Common myeloid progenitor, CD34-positive (primary cell): ENCODE measurements around the gene SPA17.

Experiments
- CTCF ChIA-PET: fragments of 350-600 bp; sonication (Branson Sonifier 250); formaldehyde crosslinking; loops from one replicate; lab custom pipeline; 2021; ENCODE audit warnings: antibody characterized with exemption; lab: Charles Lee
- POLR2A ChIA-PET: fragments of 350-600 bp; sonication (Branson Sonifier 250); formaldehyde crosslinking; loops from one replicate; lab custom pipeline; 2021; ENCODE audit warnings: antibody characterized with exemption; lab: Charles Lee
- DNase-seq, 3 donors: peaks; one replicate each; pipeline versions ENCODE4 v3.0.0 to v3.0.0-alpha.2; 2013
- H3K27ac ChIP-seq, 2 experiments: 1 replicate in 1 of 2; 2 replicates in 1 of 2; pipeline ENCODE4 v1.7.0; 2013; ENCODE audit warnings: inconsistent platforms in 2 of 2, low read length in 2 of 2, mild to moderate bottlenecking in 2 of 2, low read depth in 1 of 2, moderate library complexity in 1 of 2; ENCODE audit not compliant: severe bottlenecking in 2 of 2, insufficient read depth in 1 of 2, poor library complexity in 1 of 2
- H3K27me3 ChIP-seq, 5 experiments: replicated peaks in 2 of 5; 1 replicate in 3 of 5; 2 replicates in 2 of 5; pipeline versions ENCODE4 v1.6.1 to v1.7.0; 2013; ENCODE audit warnings: low read length in 4 of 5, mild to moderate bottlenecking in 2 of 5, moderate library complexity in 2 of 5, inconsistent platforms in 1 of 5; ENCODE audit not compliant: insufficient read depth in 5 of 5, control insufficient read depth in 4 of 5
- H3K36me3 ChIP-seq, 4 experiments: 1 replicate in 2 of 4; 2 replicates in 2 of 4; pipeline versions ENCODE4 v1.6.1 to v1.7.0; 2013; ENCODE audit warnings: low read length in 3 of 4, control low read depth in 1 of 4, mild to moderate bottlenecking in 1 of 4; ENCODE audit not compliant: control insufficient read depth in 4 of 4, insufficient read depth in 4 of 4
- H3K4me1 ChIP-seq, 4 experiments: 1 replicate in 3 of 4; 2 replicates in 1 of 4; pipeline versions ENCODE4 v1.6.1 to v1.7.1; 2013; ENCODE audit warnings: low read length in 3 of 4, mild to moderate bottlenecking in 3 of 4, control low read depth in 1 of 4, inconsistent platforms in 1 of 4, moderate library complexity in 1 of 4; ENCODE audit not compliant: control insufficient read depth in 4 of 4, insufficient read depth in 4 of 4; ENCODE audit errors: control extremely low read depth in 1 of 4
- H3K4me3 ChIP-seq, 7 experiments: 1 replicate in 4 of 7; 2 replicates in 3 of 7; pipeline versions ENCODE4 v1.5.1 to v1.7.0; 2013; ENCODE audit warnings: mild to moderate bottlenecking in 7 of 7, low read length in 6 of 7, moderate library complexity in 6 of 7, inconsistent platforms in 2 of 7, low read depth in 2 of 7, control low read depth in 1 of 7; ENCODE audit not compliant: insufficient read depth in 4 of 7, control insufficient read depth in 1 of 7; ENCODE audit errors: extremely low read depth in 1 of 7
- H3K9me3 ChIP-seq, 5 experiments: 1 replicate in 4 of 5; 2 replicates in 1 of 5; pipeline versions ENCODE4 v1.6.1 to v1.7.1; 2013; ENCODE audit warnings: low read length in 4 of 5, mild to moderate bottlenecking in 2 of 5, inconsistent platforms in 1 of 5, low read depth in 1 of 5, moderate library complexity in 1 of 5; ENCODE audit not compliant: control insufficient read depth in 4 of 5, insufficient read depth in 2 of 5; ENCODE audit errors: control extremely low read depth in 1 of 5
- WGBS: methylation state at CpG from one replicate; pipeline ENCODE4 v1.1.5; 2013; ENCODE audit not compliant: insufficient coverage; 5-methylcytosine and 5-hydroxymethylcytosine counted together

Gene SPA17

DNA sequence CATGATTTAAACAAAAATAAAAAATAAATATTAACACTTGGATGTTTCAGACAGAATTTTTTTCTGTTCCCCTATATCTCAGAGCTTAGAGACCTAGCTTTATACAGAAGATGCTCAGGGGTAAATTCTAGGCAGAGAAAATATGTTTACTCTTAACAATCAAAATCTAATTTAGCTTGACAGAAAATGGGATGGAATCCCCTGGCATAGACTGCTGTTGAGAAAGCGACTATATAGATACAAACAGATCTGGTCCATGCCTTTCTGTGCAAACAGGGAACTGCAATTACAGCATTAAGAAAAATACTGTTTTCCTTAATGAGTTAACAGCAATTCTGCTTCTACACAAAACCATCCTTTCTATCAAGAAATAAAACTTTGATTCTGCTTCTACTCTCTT, 14.7 kb upstream of the SPA17 start:
- CTCF ChIA-PET: interaction anchor here (0.8 to 1.6 kb wide), 3 partner anchors 12 to 19 kb away, joined by 3 to 4 read pairs (median 3); no protein-coding TSS in a partner anchor
- Histone ChIP-seq H3K4me3 (no peak overlapping the region), H3K9me3 (no peaks in the 10 kb centered on the region), H3K36me3 (peaks cover 0 to 15% (median 5%) of the 10 kb centered on the region in 4 experiments), H3K4me1 (no peaks in the 10 kb centered on the region), H3K27ac (no peak overlapping the region), H3K27me3 (no peaks in the 10 kb centered on the region)
- DNase-seq: no peak
- POLR2A ChIA-PET: no interaction called here
- WGBS: 100% methylated on average over 1 of the region's 1 CpG

DNA sequence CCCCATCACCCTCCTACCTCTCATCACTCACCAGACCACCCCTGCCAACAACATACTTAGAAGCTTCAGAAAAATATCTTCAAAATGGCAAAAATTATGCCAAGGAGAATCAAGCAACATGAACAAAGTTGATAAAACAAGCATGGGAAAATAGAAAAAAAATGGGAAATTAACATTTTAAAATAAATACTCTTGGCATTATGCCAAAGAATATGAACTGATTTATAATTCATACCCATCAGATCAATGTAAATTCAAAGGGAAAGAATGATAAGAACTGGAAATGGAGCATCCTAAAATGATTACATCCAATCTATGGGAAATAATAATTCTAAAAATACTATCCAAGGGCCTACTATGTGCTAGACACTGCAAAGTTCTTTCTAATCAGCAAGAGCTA, 12.2 kb upstream of the SPA17 start:
- CTCF ChIA-PET: interaction anchor here (0.8 to 6.1 kb wide), 7 partner anchors 17 to 176 kb away, joined by 3 to 34 read pairs (median 4); partner anchors contain the start of gene ESAM
- Histone ChIP-seq H3K27me3 (no peaks in the 10 kb centered on the region), H3K9me3 (no peaks in the 10 kb centered on the region), H3K4me3 (no peak overlapping the region), H3K36me3 (peaks cover 3 to 22% (median 5%) of the 10 kb centered on the region in 4 experiments), H3K27ac (no peak overlapping the region), H3K4me1 (no peaks in the 10 kb centered on the region)
- POLR2A ChIA-PET: no interaction called here
- DNase-seq: no peak

DNA sequence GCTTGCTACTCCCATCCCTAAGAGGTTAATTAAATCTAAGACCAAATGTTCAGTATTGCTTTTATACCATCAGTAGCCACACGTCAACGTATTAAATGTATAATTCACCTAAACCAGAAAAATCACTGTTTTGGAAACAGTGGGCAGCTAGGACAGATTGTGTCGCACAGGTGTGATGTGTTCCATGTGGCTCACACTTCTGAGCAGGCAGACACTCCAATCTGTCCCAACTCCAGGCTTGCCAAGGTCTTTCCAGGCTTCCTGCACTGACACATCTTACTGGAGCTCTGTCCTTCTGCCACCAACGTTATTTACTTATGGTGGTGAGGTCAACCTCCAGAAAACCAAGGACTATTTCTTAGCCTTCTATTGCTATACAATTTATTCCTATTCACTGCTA, 11.6 kb upstream of the SPA17 start:
- POLR2A ChIA-PET: no interaction called here
- Histone ChIP-seq H3K27ac (no peak overlapping the region), H3K27me3 (no peaks in the 10 kb centered on the region), H3K4me3 (no peak overlapping the region), H3K9me3 (no peaks in the 10 kb centered on the region), H3K36me3 (peaks cover 3 to 19% (median 5%) of the 10 kb centered on the region in 4 experiments), H3K4me1 (no peaks in the 10 kb centered on the region)
- CTCF ChIA-PET: interaction anchor here (0.8 to 6.1 kb wide), 7 partner anchors 18 to 176 kb away, joined by 3 to 34 read pairs (median 4); partner anchors contain the start of gene ESAM
- 95% methylated on average over 2 of the region's 4 CpGs for WGBS
- no peak for DNase-seq

DNA sequence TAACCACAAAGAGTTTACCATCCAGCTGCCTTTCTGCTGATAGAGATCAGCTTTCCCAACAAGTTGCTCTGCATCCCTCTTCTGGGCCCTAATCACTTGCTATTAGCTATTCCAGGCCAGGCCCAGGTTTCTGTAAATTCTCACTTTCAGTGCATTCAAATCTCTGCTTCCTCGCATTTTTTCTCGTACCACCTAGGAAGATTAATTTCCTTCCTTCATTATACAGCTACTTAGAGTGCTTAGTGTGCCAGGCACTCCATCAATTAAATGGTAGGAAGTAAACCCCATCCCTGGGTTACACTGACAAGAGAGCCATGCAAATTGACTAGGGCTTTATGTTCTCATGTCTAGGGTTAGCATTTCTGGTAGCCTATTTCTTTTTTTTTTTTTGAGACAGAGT, 9.8 kb upstream of the SPA17 start:
- WGBS: 80% methylated on average over 1 of the region's 2 CpGs
- no peak for DNase-seq
- CTCF ChIA-PET: interaction anchor here (0.6 to 6.1 kb wide), 11 partner anchors 9 to 174 kb away, joined by 3 to 34 read pairs (median 4); partner anchors contain the start of gene ESAM

DNA sequence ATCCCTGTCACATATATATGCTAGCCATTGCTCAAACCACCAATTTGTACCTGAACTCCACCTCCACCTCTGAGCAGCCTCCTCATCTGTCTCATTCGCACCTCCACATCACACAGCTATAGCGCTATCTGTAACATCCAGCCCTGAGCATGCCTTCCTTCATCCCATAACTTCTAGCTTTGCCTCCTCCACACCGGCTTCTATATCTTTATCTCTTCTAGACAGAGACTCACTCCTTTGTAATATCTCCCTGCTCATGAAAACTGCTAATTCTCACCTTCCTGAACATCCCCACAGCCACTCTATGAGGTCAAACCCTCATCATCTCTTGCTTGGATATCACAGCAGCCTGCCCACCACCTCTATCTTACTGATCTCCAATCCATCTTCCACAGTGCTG, 6.1 kb upstream of the SPA17 start:
- WGBS: 89% methylated on average over 3 of the region's 3 CpGs
- no peak for DNase-seq
- Histone ChIP-seq H3K9me3 (no peaks in the 10 kb centered on the region), H3K36me3 (peaks cover 3 to 16% (median 4%) of the 10 kb centered on the region in 4 experiments), H3K4me3 (no peak overlapping the region), H3K27ac (no peak overlapping the region), H3K27me3 (no peaks in the 10 kb centered on the region), H3K4me1 (peaks cover 22 to 33% (median 28%) of the 10 kb centered on the region in 4 experiments)
- CTCF ChIA-PET: interaction anchor here (1.0 to 1.6 kb wide), 4 partner anchors 47 to 209 kb away, joined by 3 to 8 read pairs (median 4); no protein-coding TSS in a partner anchor
- POLR2A ChIA-PET: no interaction called here

More for the DNA sequence above, 9.8 kb upstream of the SPA17 start:
- POLR2A ChIA-PET: no interaction called here
- no peak overlapping the region for H3K4me3 ChIP-seq
- H3K4me1 ChIP-seq: no peaks in the 10 kb centered on the region
- peaks cover 3 to 20% (median 7%) of the 10 kb centered on the region in 4 experiments for H3K36me3 ChIP-seq
- no peak overlapping the region for H3K27ac ChIP-seq
- H3K27me3 ChIP-seq: no peaks in the 10 kb centered on the region
- no peaks in the 10 kb centered on the region for H3K9me3 ChIP-seq

DNA sequence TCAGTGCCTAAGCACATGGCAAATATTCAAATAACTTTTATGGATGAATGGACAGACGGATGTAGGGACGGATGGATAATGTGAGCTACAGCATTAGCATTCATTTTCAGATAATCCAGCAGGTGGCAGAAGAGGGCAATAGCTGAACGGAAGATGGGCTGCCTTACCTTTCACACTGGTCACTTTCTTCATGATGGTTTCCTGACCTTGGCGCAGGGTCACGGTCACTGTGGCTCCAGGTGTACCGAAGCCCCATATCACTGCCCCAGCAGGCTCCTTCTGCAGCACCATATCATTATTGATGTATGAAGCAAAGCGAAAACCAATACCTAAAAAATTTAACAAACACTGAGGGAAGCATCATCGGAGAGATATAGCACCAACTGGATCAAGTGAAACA, 4.5 kb upstream of the SPA17 start:
- Histone ChIP-seq H3K36me3 (peaks cover 3 to 16% (median 4%) of the 10 kb centered on the region in 4 experiments), H3K27ac (no peak overlapping the region), H3K4me1 (peaks cover 28 to 42% (median 37%) of the 10 kb centered on the region in 4 experiments), H3K9me3 (no peaks in the 10 kb centered on the region), H3K4me3 (no peak overlapping the region), H3K27me3 (no peaks in the 10 kb centered on the region)
- peak; percentile 38 to 66 (median 57) for DNase-seq
- 17% methylated on average over 5 of the region's 8 CpGs for WGBS
- CTCF ChIA-PET: interaction anchor here (0.9 to 7.0 kb wide), 27 partner anchors 9 to 471 kb away, joined by 3 to 139 read pairs (median 8); partner anchors contain the start of genes ESAM, MSANTD2, ROBO3 and VSIG2
- POLR2A ChIA-PET: interaction anchor here (0.5 kb wide), 1 partner anchor 129 kb away, joined by 3 read pairs; no protein-coding TSS in a partner anchor

DNA sequence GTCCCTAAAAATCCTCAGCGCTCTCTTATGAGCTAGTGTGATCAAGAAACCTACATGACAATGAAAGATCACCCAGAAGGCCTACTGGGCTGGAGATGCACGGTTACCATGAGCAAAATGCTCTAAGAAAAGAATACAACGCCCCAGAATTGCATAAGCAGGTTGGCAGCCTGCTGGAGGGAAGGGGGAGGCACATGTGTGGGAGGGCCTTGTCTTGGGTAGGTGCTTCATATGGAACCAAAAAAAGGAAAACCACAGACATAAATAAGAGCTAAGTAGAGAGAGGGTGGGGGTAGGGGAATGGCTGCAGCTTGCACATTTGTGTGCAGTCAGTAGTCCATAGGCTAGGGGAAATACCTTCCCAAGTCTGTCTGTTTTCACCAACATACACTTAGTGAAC, 3.0 kb upstream of the SPA17 start:
- Histone ChIP-seq H3K4me3 (peak overlapping the region in 3 of 7 experiments; percentile 6 to 62 (median 35)), H3K4me1 (peaks cover 28 to 46% (median 41%) of the 10 kb centered on the region in 4 experiments), H3K27me3 (no peaks in the 10 kb centered on the region), H3K27ac (no peak overlapping the region), H3K9me3 (no peaks in the 10 kb centered on the region), H3K36me3 (peaks cover 0 to 10% (median 4%) of the 10 kb centered on the region in 4 experiments)
- DNase-seq: peak; percentile 81 to 95 (median 93)
- CTCF ChIA-PET: interaction anchor here (0.6 to 7.0 kb wide), 31 partner anchors 11 to 195 kb away, joined by 3 to 139 read pairs (median 5); partner anchors contain the start of genes ESAM, MSANTD2 and ROBO3
- 0% methylated on average over 3 of the region's 3 CpGs for WGBS
- POLR2A ChIA-PET: interaction anchor here (1.0 kb wide), 1 partner anchor 82 kb away, joined by 3 read pairs; no protein-coding TSS in a partner anchor
